C4-2B (cell line): ENCODE results near the gene RCSD1.

Experiments
- ZFX ChIP-seq: fragments of 450-650 bp; IDR thresholded peaks from 2 replicates; pipeline ENCODE4 v1.6.1; 2017
- TF ChIP-seq, protein P1 (sequence below): fragments of 450-650 bp; conservative IDR thresholded peaks from 2 replicates; pipeline ENCODE4 v1.5.1; 2017; ENCODE audit warnings: mild to moderate bottlenecking

DNA sequence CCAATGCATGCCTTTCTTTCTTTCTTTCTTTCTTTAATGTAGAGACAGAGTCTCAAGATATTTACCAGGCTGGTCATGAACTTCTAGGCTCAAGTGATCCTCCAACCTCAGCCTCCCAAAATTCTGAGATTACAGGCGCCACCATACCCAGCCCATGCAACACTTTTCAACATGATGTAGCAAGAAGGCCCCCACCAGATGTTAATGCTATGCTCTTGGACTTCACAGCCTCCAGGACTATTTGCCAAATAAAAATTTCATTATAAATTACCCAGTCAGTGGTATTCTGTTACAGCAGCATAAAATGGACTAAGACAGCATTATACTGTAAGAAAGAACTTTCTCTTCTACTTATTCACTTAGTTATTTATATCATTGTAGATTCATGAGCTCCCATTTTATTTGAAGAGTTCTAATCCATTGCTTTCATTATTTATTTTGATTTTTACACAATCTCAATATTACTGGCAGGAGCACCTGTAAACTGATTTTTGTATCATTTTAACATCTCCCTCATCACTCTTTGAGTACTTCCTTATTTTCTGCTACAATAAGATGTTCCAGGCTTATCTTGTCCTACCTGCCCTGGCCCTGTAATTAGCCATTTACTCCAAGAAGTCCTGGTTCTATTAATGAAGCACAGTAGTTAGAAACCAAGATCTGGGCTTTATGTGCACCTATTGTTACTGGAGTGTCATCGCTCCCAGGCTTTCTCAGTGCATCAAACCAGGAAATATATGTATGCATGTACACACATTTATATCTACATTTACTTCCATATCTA is 4.8 kb upstream of the RCSD1 start:
- TF ChIP-seq, protein P1, sequence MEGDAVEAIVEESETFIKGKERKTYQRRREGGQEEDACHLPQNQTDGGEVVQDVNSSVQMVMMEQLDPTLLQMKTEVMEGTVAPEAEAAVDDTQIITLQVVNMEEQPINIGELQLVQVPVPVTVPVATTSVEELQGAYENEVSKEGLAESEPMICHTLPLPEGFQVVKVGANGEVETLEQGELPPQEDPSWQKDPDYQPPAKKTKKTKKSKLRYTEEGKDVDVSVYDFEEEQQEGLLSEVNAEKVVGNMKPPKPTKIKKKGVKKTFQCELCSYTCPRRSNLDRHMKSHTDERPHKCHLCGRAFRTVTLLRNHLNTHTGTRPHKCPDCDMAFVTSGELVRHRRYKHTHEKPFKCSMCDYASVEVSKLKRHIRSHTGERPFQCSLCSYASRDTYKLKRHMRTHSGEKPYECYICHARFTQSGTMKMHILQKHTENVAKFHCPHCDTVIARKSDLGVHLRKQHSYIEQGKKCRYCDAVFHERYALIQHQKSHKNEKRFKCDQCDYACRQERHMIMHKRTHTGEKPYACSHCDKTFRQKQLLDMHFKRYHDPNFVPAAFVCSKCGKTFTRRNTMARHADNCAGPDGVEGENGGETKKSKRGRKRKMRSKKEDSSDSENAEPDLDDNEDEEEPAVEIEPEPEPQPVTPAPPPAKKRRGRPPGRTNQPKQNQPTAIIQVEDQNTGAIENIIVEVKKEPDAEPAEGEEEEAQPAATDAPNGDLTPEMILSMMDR: no peak
- TF ChIP-seq ZFX: no peak
